SKM-1 (cell line): ENCODE results near the gene NDUFS2.

ENCODE experiments used
- DNase-seq: peaks from one replicate; lab custom pipeline; 2025; ENCODE audit not compliant: unreplicated experiment; lab: John Stamatoyannopoulos, UW

Gene NDUFS2

DNA sequence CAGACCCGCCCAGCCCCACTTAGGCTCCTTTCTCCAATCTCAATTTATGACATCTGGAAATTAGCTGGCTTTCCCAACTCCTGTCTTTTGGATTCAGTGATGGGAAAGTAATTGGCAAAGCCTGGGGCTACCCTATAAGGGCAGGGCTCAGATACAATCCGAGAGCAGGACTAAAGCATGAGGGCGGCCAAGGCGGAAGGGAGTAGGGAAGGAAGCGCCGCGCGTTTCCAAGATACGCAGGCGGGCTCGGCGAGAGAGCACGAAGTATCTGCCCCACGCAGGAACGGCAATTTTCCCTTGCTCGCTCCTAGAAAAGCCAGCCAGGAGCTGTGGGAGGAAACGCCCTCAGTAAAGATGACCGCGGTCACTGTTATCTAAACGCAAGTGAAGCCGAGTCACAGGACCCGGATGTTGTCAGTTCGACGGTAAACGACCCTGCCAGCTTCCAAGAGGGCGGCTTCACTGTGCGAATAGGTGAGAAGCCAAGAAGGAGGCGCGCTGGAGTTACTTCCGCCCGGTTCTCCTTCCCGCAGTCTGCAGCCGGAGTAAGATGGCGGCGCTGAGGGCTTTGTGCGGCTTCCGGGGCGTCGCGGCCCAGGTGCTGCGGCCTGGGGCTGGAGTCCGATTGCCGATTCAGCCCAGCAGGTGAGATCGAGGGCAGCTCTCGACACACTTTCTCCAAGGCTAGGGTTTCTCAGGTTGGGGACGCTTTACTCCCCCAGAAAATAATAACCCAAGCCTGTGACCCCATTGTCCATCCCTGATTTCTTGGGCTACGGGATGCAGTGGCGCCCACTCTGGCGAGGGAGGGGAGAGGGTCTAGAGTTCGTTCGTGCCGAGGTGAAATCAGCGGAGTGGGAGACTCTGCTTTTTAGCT, at the start of gene NDUFS2:
TSS of gene NDUFS2 (plus strand) at position 532 of the 877 bp plus-strand sequence. CDS start at position 551, 19 bp downstream.
- peak; percentile 99 for DNase-seq

DNA sequence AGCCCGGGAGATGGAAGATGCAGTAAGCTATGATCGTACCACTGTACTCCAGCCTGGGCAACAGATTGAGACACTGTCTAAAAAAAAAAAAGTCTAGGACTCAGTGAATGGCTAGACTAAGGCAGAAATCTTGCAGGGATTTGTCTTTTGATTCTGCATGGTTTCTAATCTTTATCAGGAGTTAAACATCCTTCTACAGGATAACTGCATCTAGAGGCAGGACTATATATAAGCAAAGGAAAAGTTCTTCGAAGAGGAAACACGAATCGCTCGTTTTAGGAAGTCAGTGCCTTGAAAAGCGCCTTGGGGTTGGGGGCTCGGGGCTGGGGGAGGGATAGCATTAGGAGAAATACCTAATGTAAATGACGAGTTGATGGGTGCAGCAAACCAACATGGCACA, 49.0 kb upstream of the NDUFS2 start:
- no peak for DNase-seq

DNA sequence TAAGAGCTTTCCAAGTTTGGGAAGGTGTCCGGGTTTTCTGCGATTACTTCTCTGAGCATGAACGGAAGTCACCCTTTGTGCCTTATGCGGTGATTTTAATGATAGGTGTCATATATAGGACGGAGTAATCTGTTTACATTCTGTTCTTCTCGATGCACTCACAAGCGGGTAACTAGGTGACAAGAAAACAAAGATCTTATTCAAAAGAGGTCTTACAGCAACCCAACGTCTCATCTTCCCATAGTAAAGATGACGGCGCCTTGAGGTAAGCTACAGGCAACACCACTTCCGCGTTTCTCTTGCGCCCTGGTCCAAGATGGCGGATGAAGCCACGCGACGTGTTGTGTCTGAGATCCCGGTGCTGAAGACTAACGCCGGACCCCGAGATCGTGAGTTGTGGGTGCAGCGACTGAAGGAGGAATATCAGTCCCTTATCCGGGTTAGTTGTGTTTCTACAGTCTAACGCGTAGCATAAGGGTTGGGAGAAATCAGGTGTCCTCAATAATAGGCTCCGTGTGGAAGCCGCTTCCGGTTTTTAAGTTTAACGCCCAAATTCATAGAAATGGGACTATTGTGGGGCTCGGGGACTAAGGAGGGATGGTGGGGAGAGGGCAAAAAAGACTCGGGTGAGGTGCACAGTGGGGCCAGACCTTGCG, 48.4 kb upstream of the NDUFS2 start, which contains the start of gene UFC1:
TSS of gene UFC1 (plus strand) at position 297 of the 656 bp plus-strand sequence. CDS start at position 317, 20 bp downstream.
- peak; percentile 96 for DNase-seq

DNA sequence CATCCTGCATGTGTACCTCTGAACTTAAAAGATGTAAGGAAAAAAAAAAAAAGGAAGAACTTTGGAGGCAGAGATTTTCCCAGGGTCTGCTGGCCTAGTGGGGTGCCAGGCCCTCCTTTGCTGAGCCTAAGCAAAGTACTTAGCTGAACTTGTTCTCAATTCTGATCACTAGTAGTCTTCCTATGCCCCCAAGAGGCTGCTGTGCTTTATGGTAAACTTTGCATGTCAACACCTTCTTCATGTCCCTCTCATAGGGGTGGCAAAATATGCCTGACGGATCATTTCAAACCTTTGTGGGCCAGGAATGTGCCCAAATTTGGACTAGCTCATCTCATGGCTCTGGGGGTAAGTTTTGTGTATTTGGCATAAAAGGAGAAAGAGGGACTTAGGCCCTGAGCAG, 44.3 kb upstream of the NDUFS2 start:
- DNase-seq = no peak

DNA sequence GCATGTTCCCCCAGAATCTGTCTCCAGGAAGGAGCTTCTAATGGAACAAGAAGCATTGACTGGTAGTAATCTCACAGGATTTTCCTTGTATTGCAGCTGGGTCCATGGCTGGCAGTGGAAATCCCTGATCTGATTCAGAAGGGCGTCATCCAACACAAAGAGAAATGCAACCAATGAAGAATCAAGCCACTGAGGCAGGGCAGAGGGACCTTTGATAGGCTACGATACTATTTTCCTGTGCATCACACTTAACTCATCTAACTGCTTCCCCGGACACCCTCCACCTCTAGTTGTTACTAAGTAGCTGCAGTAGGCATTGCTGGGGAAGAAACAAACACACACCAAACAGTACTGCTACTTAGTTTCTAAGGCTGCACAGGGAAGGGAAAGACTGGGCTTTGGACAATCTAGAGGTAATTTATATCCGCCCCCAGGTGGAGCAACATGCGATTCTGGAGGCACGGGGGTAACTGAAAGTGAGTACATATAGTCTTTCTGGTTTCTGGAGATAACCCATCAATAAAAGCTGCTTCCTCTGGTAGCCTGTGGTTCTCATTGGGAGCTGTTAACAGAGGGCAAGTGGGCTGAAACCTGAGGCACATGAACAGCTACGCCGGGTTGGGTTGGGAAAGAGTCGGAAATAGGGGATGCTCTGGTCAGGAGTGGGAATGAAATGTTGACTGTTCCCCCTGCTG, 43.7 kb upstream of the NDUFS2 start:
- DNase-seq = no peak

DNA sequence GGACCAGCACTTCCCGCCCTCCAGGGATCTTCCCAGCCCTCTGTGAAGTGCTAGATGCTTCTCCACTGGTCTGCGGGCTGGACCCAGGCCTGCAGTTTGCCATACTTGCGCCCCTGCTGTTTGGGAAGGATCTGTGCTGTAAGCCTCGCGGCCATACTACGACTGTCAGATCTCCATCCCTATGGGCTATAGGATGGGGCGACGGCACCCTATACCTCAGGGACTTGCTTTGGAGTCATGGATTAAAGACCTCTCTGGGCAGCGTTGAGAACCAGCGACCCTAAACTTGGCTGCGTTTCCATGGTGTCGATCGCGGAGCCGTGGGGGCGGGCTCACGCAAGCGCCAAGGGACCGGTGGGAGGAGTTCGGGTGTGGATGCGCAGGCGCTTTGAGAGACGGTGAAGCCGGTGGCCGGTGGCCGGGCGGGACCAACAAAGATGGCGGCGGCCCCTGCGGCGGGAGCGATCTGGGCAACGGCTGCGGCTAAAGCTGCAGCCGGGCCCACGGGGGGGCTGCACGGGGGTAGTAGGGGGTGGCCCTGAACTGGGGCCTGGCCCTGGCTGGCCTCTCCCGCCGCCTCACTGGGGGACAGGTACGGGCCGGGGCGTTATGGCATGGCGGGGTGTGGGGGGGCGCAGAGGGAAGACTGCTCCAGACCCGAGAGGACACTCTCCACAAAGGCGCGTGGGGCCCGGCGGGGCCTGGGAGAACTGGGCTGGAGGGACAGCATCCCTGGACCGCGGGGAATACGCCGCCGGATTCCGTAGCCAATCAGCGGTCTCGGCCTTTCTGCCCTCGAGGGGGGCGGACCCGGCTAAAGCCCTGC, 42.9 kb upstream of the NDUFS2 start, which contains the start of gene USP21:
TSS of gene USP21 (plus strand) at position 414 of the 826 bp plus-strand sequence. CDS start 1,141 bp downstream, outside the sequence.
- DNase-seq = peak; percentile 94

DNA sequence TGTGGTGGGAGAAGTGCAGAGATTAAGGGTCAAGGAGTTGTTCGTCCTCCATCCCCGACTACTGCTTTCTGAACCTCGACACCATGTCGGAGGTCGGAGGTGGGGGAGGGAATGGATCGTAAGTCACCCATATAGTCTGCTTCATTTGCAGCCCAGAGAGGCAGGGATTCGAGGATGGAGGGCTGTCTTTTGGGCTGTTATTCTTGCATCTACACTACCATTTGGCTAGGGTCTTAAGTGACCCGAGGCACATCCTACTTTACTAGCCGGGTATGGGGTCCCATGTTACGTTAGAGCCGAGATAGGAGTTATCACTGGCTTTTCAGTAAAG, 42.3 kb upstream of the NDUFS2 start:
- no peak for DNase-seq

DNA sequence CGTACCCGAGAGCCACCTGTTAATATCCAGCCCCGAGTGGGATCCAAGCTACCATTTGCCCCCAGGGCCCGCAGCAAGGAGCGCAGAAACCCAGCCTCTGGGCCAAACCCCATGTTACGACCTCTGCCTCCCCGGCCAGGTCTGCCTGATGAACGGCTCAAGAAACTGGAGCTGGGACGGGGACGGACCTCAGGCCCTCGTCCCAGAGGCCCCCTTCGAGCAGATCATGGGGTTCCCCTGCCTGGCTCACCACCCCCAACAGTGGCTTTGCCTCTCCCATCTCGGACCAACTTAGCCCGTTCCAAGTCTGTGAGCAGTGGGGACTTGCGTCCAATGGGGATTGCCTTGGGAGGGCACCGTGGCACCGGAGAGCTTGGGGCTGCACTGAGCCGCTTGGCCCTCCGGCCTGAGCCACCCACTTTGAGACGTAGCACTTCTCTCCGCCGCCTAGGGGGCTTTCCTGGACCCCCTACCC, 41.5 kb upstream of the NDUFS2 start:
- DNase-seq = no peak

DNA sequence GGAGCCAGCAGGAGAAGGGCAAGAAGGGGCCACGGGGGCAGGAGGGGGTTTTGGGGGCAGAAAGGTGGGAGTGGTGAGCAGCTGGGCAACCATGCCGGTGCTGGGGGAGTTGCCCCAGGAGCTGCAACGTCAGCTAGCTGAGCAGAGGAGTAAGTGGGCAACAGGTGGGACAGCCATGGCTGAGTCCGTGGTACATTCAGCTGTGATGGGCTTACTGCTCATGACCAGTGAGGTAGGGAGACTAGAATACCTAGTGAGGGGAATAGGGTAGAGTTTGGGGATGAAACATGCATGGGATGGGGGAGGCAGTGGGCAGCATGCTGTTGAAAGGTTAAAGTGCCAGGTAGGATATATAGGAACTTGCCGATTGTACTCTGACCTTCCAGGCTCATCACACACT, 40.5 kb upstream of the NDUFS2 start:
- no peak for DNase-seq

DNA sequence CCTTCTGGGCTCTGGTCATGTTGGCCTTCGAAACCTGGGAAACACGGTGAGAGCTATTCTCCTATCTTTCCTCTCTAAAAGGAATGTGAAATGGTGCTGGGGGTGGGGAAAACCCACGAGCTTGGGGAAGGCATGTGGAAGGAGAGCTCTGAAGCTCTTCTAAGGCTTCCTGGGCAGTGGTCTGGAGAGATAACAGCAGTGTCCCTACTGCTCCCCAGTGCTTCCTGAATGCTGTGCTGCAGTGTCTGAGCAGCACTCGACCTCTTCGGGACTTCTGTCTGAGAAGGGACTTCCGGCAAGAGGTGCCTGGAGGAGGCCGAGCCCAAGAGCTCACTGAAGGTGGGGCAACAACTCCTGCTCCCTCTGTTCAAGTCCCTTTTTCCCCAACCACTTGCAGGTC, 40.1 kb upstream of the NDUFS2 start:
- no peak for DNase-seq

DNA sequence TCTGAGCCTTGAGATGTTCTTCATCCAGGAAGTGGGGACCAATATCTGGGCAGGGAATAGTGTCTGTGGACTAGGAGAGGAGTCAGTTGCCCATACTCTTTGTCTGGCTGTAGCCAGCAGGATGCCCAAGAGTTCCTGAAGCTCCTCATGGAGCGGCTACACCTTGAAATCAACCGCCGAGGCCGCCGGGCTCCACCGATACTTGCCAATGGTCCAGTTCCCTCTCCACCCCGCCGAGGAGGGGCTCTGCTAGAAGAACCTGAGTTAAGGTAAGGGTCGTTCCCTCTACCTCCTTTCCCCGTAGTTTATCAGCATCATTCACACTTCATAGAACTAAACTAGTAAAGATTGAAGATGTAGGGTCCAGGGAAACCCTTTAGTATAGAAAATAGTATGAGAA, 39.4 kb upstream of the NDUFS2 start:
- DNase-seq = no peak

DNA sequence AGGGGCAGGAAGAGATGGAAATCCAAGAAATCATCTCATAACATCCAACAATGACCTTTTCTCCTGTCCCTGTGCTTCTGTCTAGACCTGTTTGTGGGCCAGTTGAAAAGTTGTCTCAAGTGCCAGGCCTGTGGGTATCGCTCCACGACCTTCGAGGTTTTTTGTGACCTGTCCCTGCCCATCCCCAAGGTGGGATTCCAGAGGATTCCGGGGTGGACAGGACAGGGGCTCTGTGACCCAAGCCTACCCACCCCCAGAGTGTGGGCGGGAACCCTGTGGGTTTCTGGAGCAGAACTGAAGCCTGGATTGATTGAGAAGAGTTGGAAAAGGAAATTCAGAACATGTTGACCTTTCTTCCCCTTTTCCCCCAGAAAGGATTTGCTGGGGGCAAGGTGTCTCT, 38.4 kb upstream of the NDUFS2 start:
- DNase-seq = no peak

DNA sequence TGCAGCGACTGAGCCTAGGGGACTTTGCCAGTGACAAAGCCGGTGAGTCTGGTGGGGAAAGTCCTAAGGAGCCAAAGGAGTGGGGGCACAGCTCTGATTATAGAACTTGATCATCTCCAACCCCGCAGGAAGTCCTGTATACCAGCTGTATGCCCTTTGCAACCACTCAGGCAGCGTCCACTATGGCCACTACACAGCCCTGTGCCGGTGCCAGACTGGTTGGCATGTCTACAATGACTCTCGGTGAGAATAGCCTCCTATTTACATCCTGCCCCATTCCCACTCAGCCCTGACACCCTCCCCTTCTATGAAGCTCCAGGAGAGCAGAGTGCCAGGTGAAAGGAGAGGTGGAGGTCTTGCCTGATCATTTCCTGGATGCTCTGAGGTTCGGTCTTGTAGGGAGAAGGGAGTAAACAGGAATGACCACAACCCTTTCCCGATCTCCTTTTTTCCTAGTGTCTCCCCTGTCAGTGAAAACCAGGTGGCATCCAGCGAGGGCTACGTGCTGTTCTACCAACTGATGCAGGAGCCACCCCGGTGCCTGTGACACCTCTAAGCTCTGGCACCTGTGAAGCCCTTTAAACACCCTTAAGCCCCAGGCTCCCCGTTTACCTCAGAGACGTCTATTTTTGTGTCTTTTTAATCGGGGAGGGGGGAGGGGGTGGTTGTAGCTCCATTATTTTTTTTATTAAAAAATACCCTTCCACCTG, 37.1 kb upstream of the NDUFS2 start:
- no peak for DNase-seq

DNA sequence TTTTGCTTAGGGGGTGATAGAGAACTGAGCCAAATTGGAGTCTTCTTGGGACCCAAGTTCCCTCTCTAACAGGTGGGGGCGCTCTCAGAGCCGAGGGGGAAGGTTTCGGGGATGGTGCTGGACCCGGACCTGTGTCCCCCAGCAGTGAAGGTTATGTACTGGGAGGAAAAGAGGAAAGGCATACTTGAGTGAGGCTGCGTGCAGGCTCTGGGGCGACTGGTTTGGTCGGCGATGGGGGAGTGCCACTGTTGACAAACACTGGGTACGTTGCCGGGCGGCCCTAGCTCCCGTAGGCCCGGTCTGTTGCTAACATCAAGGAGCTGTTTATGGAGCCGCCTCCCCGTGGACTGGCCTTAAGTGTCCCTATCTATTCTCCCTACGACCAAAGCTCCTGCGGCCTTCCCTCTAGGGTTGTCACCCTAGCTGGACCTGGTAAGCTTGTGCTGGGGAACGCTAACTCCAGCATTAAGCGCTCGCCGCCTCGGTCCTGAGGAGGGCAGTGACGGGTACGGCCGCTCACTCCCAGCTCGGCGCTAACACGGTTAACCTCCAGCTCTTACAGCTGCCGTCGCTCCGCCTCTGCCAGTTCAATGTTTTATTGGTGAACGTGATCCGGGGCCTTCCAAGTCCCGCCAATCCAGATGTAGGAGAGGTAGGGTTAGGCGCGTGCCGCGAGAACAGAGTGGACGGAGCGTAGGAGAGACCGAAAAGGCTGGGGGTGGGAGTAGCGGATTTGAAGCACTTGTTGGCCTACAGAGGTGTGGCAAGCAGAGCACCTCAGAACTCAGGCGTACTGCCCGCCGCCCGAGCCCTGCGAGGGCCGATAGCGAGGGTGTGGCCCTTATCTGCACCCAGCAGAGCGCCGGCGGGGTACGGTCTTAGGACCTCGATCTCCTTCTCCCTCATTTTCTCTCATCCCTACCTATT, 36.2 kb upstream of the NDUFS2 start, which contains the start of gene PPOX:
TSS of gene PPOX (plus strand) at position 685 of the 927 bp plus-strand sequence. CDS start 422 bp downstream, outside the sequence.
- DNase-seq = peak; percentile 99

DNA sequence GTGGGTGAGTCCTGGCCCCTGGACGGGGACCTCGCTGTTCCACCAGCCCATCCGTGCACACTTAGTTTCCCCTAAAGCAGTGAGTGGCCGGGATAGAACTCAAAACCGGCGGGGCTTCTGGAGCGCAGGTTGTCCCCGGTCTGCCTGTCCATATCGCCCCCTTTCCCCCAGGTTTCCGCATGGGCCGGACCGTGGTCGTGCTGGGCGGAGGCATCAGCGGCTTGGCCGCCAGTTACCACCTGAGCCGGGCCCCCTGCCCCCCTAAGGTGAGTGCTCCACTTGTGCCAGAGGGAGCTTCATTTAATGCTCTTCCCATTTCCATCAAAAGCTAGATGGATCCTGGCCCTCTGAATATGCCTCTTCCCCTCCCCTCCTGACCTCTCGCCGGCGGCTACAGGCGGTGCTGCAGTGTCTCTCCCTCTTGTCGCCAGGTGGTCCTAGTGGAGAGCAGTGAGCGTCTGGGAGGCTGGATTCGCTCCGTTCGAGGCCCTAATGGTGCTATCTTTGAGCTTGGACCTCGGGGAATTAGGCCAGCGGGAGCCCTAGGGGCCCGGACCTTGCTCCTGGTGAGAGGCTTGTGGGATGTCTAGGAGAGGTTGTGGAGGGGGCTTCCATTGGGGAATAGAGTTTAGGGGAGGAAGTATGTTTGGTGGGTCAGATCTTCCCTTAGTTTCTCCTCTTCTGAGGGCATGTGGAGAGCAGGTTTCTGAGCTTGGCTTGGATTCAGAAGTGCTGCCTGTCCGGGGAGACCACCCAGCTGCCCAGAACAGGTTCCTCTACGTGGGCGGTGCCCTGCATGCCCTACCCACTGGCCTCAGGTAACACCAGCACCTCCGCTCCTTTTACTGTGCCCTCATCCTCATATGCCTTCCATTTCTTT, 35.3 kb upstream of the NDUFS2 start:
- DNase-seq = peak; percentile 18

DNA sequence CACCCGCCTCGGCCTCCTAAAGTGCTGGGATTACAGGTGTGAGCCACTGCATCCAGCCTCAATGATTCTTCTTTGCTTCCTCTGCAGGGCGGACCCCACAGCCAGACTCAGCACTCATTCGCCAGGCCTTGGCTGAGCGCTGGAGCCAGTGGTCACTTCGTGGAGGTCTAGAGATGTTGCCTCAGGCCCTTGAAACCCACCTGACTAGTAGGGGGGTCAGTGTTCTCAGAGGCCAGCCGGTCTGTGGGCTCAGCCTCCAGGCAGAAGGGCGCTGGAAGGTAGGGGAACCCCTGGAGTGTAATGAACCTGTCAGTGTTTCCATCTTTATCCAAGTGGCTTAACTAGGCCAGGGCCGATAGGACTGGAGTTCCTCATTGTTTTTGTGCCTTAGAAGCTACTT, 33.3 kb upstream of the NDUFS2 start:
- DNase-seq = no peak

DNA sequence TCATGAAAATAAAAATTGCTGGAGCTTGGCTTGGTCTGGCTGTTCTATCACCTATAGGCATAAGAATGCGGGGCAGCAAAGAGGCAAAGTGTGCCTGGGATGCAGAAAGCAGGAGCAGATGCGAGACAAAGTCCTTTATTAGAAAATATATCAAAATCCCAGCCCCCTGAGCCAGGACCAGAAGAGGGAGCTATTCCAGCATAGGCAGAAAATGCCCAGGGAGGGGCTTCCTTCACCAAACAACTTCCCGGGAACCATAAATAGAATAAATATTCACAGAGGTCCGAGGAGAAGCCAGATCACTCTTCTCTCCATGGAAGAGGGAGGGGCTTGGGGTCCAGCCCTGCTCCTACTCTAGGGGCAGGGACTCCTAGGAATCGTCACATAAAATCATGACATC, 31.0 kb upstream of the NDUFS2 start:
- DNase-seq = no peak

DNA sequence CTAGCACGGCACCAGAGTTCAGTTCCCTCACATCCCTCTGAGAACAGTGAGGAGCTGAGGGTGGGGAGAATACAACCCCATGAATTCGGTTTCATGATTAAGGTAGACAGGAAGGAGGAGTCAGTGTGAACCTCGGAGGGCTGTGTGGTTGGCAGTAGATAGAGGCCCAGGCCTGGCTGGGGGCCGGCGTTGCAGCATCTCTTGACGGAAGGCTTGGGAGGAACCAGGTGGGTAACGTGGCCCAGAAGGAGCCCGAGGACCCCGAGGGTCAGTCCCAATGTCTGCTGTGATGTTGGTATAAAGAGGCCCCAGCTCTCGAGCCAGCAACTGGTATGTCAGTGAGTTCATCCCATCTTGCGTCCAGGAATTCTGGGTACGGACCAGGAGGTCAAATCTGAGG, 30.5 kb upstream of the NDUFS2 start:
- no peak for DNase-seq
